ENCODE data around the gene BLM. TPM values are rescaled to one million over a fixed set of nuclear protein-coding genes. Genes with fewer than 3 reads are reported as not detected.
"Not testable (repeated sequence)": the region's sequence is repeated elsewhere in the genome, so short reads cannot be mapped to it uniquely, and the experiment has no call there.

The BLM gene
- total RNA-seq, 1 donor from 2014 or later: 3.7 TPM

DNA sequence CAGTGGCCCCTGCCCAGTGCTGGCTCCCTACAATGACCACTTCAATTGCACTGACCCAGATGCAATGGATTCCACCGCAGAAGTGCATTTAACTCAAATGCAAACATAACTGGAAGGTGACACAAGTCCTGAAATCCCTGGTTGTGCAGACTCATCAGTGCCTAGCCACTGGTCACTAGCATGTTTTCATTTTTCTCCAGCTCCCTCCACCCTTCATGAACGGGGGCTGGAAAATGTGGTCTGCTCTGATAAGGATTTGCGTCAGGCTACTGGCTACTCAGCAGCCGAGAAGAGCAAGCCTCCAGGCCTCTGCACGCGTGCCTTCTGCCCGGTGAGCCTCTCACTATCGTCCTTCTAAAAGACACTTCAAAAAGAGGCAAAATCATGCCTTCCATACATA is 123.8 kb downstream of the BLM start:
- Mint-ChIP-seq H3K27me3 (ENCODE audit: low read depth, unreplicated experiment) (peaks cover 5% of the 10 kb centered on the region), H3K4me3 (ENCODE audit: unreplicated experiment) (no peak overlapping the region), H3K36me3 (ENCODE audit: low read depth, unreplicated experiment) (no peaks in the 10 kb centered on the region), H3K27ac (ENCODE audit: unreplicated experiment) (no peak overlapping the region), H3K9me3 (ENCODE audit: unreplicated experiment) (no peaks in the 10 kb centered on the region), H3K4me1 (ENCODE audit: low read depth, unreplicated experiment) (peaks cover 15% of the 10 kb centered on the region)
- H3K4me1 ChIP-seq (ENCODE audit: insufficient read depth, low read length): peaks cover 18% of the 10 kb centered on the region
- no peak for FAIRE-seq
- H3K79me2 ChIP-seq (ENCODE audit: insufficient read depth, low read length): no peaks in the 10 kb centered on the region
- TF ChIP-seq, protein P1, sequence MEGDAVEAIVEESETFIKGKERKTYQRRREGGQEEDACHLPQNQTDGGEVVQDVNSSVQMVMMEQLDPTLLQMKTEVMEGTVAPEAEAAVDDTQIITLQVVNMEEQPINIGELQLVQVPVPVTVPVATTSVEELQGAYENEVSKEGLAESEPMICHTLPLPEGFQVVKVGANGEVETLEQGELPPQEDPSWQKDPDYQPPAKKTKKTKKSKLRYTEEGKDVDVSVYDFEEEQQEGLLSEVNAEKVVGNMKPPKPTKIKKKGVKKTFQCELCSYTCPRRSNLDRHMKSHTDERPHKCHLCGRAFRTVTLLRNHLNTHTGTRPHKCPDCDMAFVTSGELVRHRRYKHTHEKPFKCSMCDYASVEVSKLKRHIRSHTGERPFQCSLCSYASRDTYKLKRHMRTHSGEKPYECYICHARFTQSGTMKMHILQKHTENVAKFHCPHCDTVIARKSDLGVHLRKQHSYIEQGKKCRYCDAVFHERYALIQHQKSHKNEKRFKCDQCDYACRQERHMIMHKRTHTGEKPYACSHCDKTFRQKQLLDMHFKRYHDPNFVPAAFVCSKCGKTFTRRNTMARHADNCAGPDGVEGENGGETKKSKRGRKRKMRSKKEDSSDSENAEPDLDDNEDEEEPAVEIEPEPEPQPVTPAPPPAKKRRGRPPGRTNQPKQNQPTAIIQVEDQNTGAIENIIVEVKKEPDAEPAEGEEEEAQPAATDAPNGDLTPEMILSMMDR (IDR thresholded peaks at IDR 0.05; ENCODE audit: insufficient read depth, low read depth, low read length): no peak
- no peak for TF ChIP-seq EZH2 (IDR thresholded peaks at IDR 0.05; ENCODE audit: insufficient read depth, low read length)
- H3K9me3 ChIP-seq (ENCODE audit: insufficient read depth, low read depth, low read length): no peaks in the 10 kb centered on the region
- H3K4me3 ChIP-seq (ENCODE audit: insufficient read depth, low read depth, low read length): no peak overlapping the region
- no peaks in the 10 kb centered on the region for H4K20me1 ChIP-seq (ENCODE audit: insufficient read depth, low read length)
- DNase-seq (ENCODE audit: low read depth): peak; percentile 22
- H3K36me3 ChIP-seq (ENCODE audit: insufficient read depth, low read length): no peaks in the 10 kb centered on the region
- H3K27me3 ChIP-seq (ENCODE audit: insufficient read depth, low read length): no peaks in the 10 kb centered on the region
- no peak overlapping the region for H3K27ac ChIP-seq (ENCODE audit: low read depth, low read length)
- no peak overlapping the region for H2AFZ ChIP-seq (ENCODE audit: low read depth, low read length)
- no peak overlapping the region for H3K9ac ChIP-seq (ENCODE audit: low read length)
- H3K4me2 ChIP-seq (ENCODE audit: low read length): no peak overlapping the region

DNA sequence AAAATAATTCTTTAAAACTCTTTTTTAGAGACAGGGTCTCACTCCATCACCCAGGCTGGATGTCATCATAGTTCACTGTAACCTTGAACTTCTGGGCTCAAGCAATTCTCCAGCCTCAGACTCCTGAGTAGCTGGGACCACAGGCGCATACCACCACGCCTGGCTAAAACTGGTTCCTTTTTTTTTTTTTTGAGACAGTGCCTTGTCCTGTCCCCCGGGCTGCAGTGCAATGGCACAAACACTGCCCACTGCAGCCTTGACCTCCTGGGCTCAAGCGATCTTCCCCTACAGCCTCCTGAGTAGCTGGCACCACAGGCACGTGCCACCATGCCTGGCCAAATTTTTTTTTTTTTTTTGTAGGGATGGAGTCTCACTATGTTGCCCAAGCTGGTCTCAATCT is 127.5 kb downstream of the BLM start:
- no peaks in the 10 kb centered on the region for H3K9me3 ChIP-seq (ENCODE audit: insufficient read depth, low read depth, low read length)
- H3K27me3 Mint-ChIP-seq (ENCODE audit: low read depth, unreplicated experiment): peaks cover 5% of the 10 kb centered on the region
- no peaks in the 10 kb centered on the region for H3K9me3 Mint-ChIP-seq (ENCODE audit: unreplicated experiment)
- no peak overlapping the region for H2AFZ ChIP-seq (ENCODE audit: low read depth, low read length)
- no peak overlapping the region for H3K27ac ChIP-seq (ENCODE audit: low read depth, low read length)
- no peak overlapping the region for H3K4me3 Mint-ChIP-seq (ENCODE audit: unreplicated experiment)
- peak overlapping the region; percentile 23 for H3K4me2 ChIP-seq (ENCODE audit: low read length)
- TF ChIP-seq, protein P1 (IDR thresholded peaks at IDR 0.05; ENCODE audit: insufficient read depth, low read depth, low read length): no peak
- no peak for TF ChIP-seq EZH2 (IDR thresholded peaks at IDR 0.05; ENCODE audit: insufficient read depth, low read length)
- H3K4me3 ChIP-seq (ENCODE audit: insufficient read depth, low read depth, low read length): no peak overlapping the region
- H3K79me2 ChIP-seq (ENCODE audit: insufficient read depth, low read length): no peaks in the 10 kb centered on the region
- H4K20me1 ChIP-seq (ENCODE audit: insufficient read depth, low read length): no peaks in the 10 kb centered on the region
- no peaks in the 10 kb centered on the region for H3K27me3 ChIP-seq (ENCODE audit: insufficient read depth, low read length)
- H3K36me3 Mint-ChIP-seq (ENCODE audit: low read depth, unreplicated experiment): no peaks in the 10 kb centered on the region
- H3K9ac ChIP-seq (ENCODE audit: low read length): no peak overlapping the region
- DNase-seq (ENCODE audit: low read depth): no peak
- peaks cover 9% of the 10 kb centered on the region for H3K4me1 ChIP-seq (ENCODE audit: insufficient read depth, low read length)
- H3K4me1 Mint-ChIP-seq (ENCODE audit: low read depth, unreplicated experiment): peaks cover 10% of the 10 kb centered on the region
- no peaks in the 10 kb centered on the region for H3K36me3 ChIP-seq (ENCODE audit: insufficient read depth, low read length)
- H3K27ac Mint-ChIP-seq (ENCODE audit: unreplicated experiment): no peak overlapping the region
- no peak for FAIRE-seq

DNA sequence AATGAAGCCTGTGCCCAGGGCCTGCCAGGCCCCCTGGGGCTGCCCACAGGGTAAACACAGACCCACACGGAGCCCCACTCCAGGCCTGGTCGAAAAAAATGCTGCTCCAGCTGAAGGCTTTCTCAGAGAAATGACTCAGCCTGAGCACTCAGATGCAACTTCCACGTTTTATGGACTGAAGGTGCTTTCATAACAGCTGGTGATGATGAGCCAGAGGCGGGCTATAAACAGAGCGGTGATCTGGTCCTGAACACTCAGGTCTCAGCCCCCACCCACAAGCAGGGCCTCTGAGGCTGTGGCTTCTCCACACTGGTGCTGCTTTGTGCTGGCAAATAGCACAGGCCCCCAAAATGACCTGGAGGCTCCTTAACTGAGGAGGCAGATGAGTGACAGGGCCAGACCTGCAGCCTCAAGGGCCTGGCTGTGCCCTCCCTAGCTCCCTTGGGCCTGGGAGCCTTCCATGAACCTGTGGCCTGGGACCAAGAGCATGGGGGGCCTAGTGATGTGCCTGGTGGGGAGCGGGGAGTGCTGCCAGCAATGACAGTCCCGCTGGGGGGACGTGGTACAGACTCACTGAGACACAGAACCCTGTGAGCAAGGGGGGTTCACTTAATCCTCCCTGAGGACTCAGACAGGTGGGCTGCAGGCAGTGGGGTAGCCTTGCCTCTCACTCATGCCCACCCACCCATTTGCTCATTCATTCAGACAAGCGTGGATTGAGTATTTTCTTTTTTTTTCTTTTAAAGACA is 128.2 kb downstream of the BLM start:
- DNase-seq (ENCODE audit: low read depth) (peak; percentile 82), FAIRE-seq (no peak)
- Histone ChIP-seq H4K20me1 (ENCODE audit: insufficient read depth, low read length) (no peaks in the 10 kb centered on the region), H3K4me1 (ENCODE audit: insufficient read depth, low read length) (peaks cover 9% of the 10 kb centered on the region), H3K79me2 (ENCODE audit: insufficient read depth, low read length) (no peaks in the 10 kb centered on the region), H3K27me3 (ENCODE audit: insufficient read depth, low read length) (no peaks in the 10 kb centered on the region), H3K4me3 (ENCODE audit: insufficient read depth, low read depth, low read length) (no peak overlapping the region), H2AFZ (ENCODE audit: low read depth, low read length) (peak overlapping the region; percentile 19), H3K36me3 (ENCODE audit: insufficient read depth, low read length) (no peaks in the 10 kb centered on the region), H3K27ac (ENCODE audit: low read depth, low read length) (peak overlapping the region; percentile 15), H3K4me2 (ENCODE audit: low read length) (peak overlapping the region; percentile 23), H3K9me3 (ENCODE audit: insufficient read depth, low read depth, low read length) (no peaks in the 10 kb centered on the region), H3K9ac (ENCODE audit: low read length) (peak overlapping the region; percentile 47)
- H3K36me3 Mint-ChIP-seq (ENCODE audit: low read depth, unreplicated experiment): no peaks in the 10 kb centered on the region
- peaks cover 2% of the 10 kb centered on the region for H3K27me3 Mint-ChIP-seq (ENCODE audit: low read depth, unreplicated experiment)
- no peaks in the 10 kb centered on the region for H3K9me3 Mint-ChIP-seq (ENCODE audit: unreplicated experiment)
- no peak overlapping the region for H3K4me3 Mint-ChIP-seq (ENCODE audit: unreplicated experiment)
- H3K27ac Mint-ChIP-seq (ENCODE audit: unreplicated experiment): peak overlapping the region; percentile 41
- H3K4me1 Mint-ChIP-seq (ENCODE audit: low read depth, unreplicated experiment): peaks cover 10% of the 10 kb centered on the region
- TF ChIP-seq, protein P1 (IDR thresholded peaks at IDR 0.05; ENCODE audit: insufficient read depth, low read depth, low read length): no peak
- no peak for TF ChIP-seq EZH2 (IDR thresholded peaks at IDR 0.05; ENCODE audit: insufficient read depth, low read length)

DNA sequence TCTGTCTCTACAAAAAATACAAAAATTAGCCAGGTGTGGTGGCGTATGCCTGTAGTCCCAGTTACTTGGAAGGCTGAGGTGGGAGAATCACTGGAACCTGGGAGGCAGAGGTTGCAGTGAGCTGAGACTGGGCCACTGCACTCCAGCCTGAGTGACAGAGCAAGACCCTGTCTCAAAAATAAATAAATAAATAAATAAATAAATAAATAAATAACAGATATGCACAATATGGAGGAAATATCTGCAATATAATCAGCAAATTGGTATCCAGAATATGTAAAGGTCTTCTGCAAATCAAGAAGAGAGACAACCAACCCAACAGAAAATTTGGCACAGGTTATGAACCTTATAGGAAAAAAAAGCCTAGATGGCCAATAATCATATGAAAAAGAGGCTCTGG is 132.3 kb downstream of the BLM start:
- H3K9me3 Mint-ChIP-seq (ENCODE audit: unreplicated experiment); H3K79me2 ChIP-seq (ENCODE audit: insufficient read depth, low read length); H3K9ac ChIP-seq (ENCODE audit: low read length); H3K27me3 ChIP-seq (ENCODE audit: insufficient read depth, low read length); H3K4me3 ChIP-seq (ENCODE audit: insufficient read depth, low read depth, low read length); H3K27ac ChIP-seq (ENCODE audit: low read depth, low read length); H3K27me3 Mint-ChIP-seq (ENCODE audit: low read depth, unreplicated experiment); H2AFZ ChIP-seq (ENCODE audit: low read depth, low read length); H3K9me3 ChIP-seq (ENCODE audit: insufficient read depth, low read depth, low read length); H3K36me3 ChIP-seq (ENCODE audit: insufficient read depth, low read length); FAIRE-seq; H4K20me1 ChIP-seq (ENCODE audit: insufficient read depth, low read length); H3K4me3 Mint-ChIP-seq (ENCODE audit: unreplicated experiment); H3K27ac Mint-ChIP-seq (ENCODE audit: unreplicated experiment); H3K4me1 Mint-ChIP-seq (ENCODE audit: low read depth, unreplicated experiment); H3K4me2 ChIP-seq (ENCODE audit: low read length); H3K36me3 Mint-ChIP-seq (ENCODE audit: low read depth, unreplicated experiment); DNase-seq (ENCODE audit: low read depth): not testable (repeated sequence)
- peaks cover 16% of the 10 kb centered on the region for H3K4me1 ChIP-seq (ENCODE audit: insufficient read depth, low read length)

All from astrocyte (in vitro differentiated cells and primary cell).